ENCODE measurements around the gene ZRANB3. TPM values are rescaled to one million over a fixed set of nuclear protein-coding genes. Genes with fewer than 3 reads are reported as not detected.

The ZRANB3 gene
- polyA plus RNA-seq, 1 donor (not counting 4 experiments of a cell fraction or from before 2014, with no cell fraction given): 10.6 TPM

- FAIRE-seq (no peak), DNase-seq (ENCODE audit: low read depth, low spot score) (no peak)
- dilution Hi-C loops (cut with MboI; ENCODE audit: extremely low pct_ligation_motif_present, low sequenced_read_pairs): no loop called here
- H3K36me3 ChIP-seq (ENCODE audit: control insufficient read depth in 2 of 2, extremely low read depth in 1 of 2, insufficient read depth in 2 of 2, low read length in 2 of 2): peaks cover 0 to 3% of the 10 kb centered on the region in 2 experiments
- H3K27ac ChIP-seq (ENCODE audit: control insufficient read depth, insufficient read depth, low read length): no peak overlapping the region
- no peaks in the 10 kb centered on the region for H3K27me3 ChIP-seq (ENCODE audit: control insufficient read depth, extremely low read depth, insufficient read depth, low read length)
- H3K4me3 ChIP-seq (ENCODE audit: control insufficient read depth in 2 of 3, extremely low read depth in 1 of 3, insufficient read depth in 2 of 3, low read depth in 1 of 3, low read length in 3 of 3): no peak overlapping the region
- no peak overlapping the region for H2AFZ ChIP-seq (ENCODE audit: control insufficient read depth, low read length)
- H3K9me1 ChIP-seq (ENCODE audit: control insufficient read depth, extremely low read depth, insufficient read depth, low read length): no peaks in the 10 kb centered on the region
- H3K4me1 ChIP-seq (ENCODE audit: control insufficient read depth, extremely low read depth, insufficient read depth, low read length): peaks cover 15% of the 10 kb centered on the region
- H4K20me1 ChIP-seq (ENCODE audit: control insufficient read depth, extremely low read depth, insufficient read depth, low read length): no peaks in the 10 kb centered on the region
- H3K4me2 ChIP-seq (ENCODE audit: control insufficient read depth, extremely low read depth, insufficient read depth, low read depth, low read length): no peak overlapping the region
- no peaks in the 10 kb centered on the region for H3K9me3 ChIP-seq (ENCODE audit: control insufficient read depth, low read depth, low read length)
- no peak overlapping the region for H3K9ac ChIP-seq (ENCODE audit: control insufficient read depth, extremely low read depth, insufficient read depth, low read length)
- TF ChIP-seq EZH2 (IDR thresholded peaks at IDR 0.05; ENCODE audit: low read length) (no peak), CTCF (optimal IDR thresholded peaks at IDR 0.05 in 1 of 3, IDR thresholded peaks at IDR 0.05 in 1 of 3, conservative IDR thresholded peaks at IDR 0.05 in 1 of 3; ENCODE audit: extremely low read depth in 1 of 3, insufficient read depth in 2 of 3, low read length in 3 of 3) (no peak)
- H3K79me2 ChIP-seq (ENCODE audit: control insufficient read depth, insufficient read depth, low read length): peaks cover 15% of the 10 kb centered on the region
These were observed 437.2 kb downstream of the ZRANB3 start for GRCh38 chr2:135093670-135094330.

- no peak overlapping the region for H3K4me2 ChIP-seq (ENCODE audit: control insufficient read depth, extremely low read depth, insufficient read depth, low read depth, low read length)
- H3K4me3 ChIP-seq (ENCODE audit: control insufficient read depth in 2 of 3, extremely low read depth in 1 of 3, insufficient read depth in 2 of 3, low read depth in 1 of 3, low read length in 3 of 3): no peak overlapping the region
- peaks cover 15% of the 10 kb centered on the region for H3K4me1 ChIP-seq (ENCODE audit: control insufficient read depth, extremely low read depth, insufficient read depth, low read length)
- no peak overlapping the region for H2AFZ ChIP-seq (ENCODE audit: control insufficient read depth, low read length)
- peaks cover 19% of the 10 kb centered on the region for H3K79me2 ChIP-seq (ENCODE audit: control insufficient read depth, insufficient read depth, low read length)
- dilution Hi-C loops (cut with MboI; ENCODE audit: extremely low pct_ligation_motif_present, low sequenced_read_pairs): no loop called here
- H3K27ac ChIP-seq (ENCODE audit: control insufficient read depth, insufficient read depth, low read length): no peak overlapping the region
- FAIRE-seq (no peak), DNase-seq (ENCODE audit: low read depth, low spot score) (no peak)
- H4K20me1 ChIP-seq (ENCODE audit: control insufficient read depth, extremely low read depth, insufficient read depth, low read length): no peaks in the 10 kb centered on the region
- H3K9ac ChIP-seq (ENCODE audit: control insufficient read depth, extremely low read depth, insufficient read depth, low read length): no peak overlapping the region
- H3K9me1 ChIP-seq (ENCODE audit: control insufficient read depth, extremely low read depth, insufficient read depth, low read length): no peaks in the 10 kb centered on the region
- no peaks in the 10 kb centered on the region for H3K27me3 ChIP-seq (ENCODE audit: control insufficient read depth, extremely low read depth, insufficient read depth, low read length)
- TF ChIP-seq EZH2 (IDR thresholded peaks at IDR 0.05; ENCODE audit: low read length) (no peak), CTCF (optimal IDR thresholded peaks at IDR 0.05 in 1 of 3, IDR thresholded peaks at IDR 0.05 in 1 of 3, conservative IDR thresholded peaks at IDR 0.05 in 1 of 3; ENCODE audit: extremely low read depth in 1 of 3, insufficient read depth in 2 of 3, low read length in 3 of 3) (no peak)
- peaks cover 0 to 3% of the 10 kb centered on the region in 2 experiments for H3K36me3 ChIP-seq (ENCODE audit: control insufficient read depth in 2 of 2, extremely low read depth in 1 of 2, insufficient read depth in 2 of 2, low read length in 2 of 2)
- H3K9me3 ChIP-seq (ENCODE audit: control insufficient read depth, low read depth, low read length): no peaks in the 10 kb centered on the region
These were observed 437.8 kb downstream of the ZRANB3 start for GRCh38 chr2:135093193-135093592.
